Cardiac fibroblast (primary cell): ENCODE data around the gene SEZ6L2.
A peak's percentile ranks its signal among the peaks of the same experiment; 100 is the strongest.
"Not testable (repeated sequence)": the region's sequence is repeated elsewhere in the genome, so short reads cannot be mapped to it uniquely, and the experiment has no call there.

Source experiments
- DNase-seq, 2 donors: peaks; one replicate each; pipeline versions ENCODE4 v3.0.0 to v3.0.0-alpha.2; 2010; ENCODE audit warnings: low read depth in 2 of 2
- H3K4me3 ChIP-seq, 2 donors: replicated peaks in 1 of 2; 1 replicate in 1 of 2; 2 replicates in 1 of 2; pipeline ENCODE4 v1.5.1; 2011; ENCODE audit warnings: low read depth in 2 of 2, low read length in 2 of 2, mild to moderate bottlenecking in 2 of 2, moderate library complexity in 1 of 2
- TF ChIP-seq, protein P1 (sequence below): IDR thresholded peaks from one replicate; pipeline ENCODE4 v1.5.1; 2011; ENCODE audit warnings: low read depth, mild to moderate bottlenecking, low read length, inconsistent platforms

Gene SEZ6L2

DNA sequence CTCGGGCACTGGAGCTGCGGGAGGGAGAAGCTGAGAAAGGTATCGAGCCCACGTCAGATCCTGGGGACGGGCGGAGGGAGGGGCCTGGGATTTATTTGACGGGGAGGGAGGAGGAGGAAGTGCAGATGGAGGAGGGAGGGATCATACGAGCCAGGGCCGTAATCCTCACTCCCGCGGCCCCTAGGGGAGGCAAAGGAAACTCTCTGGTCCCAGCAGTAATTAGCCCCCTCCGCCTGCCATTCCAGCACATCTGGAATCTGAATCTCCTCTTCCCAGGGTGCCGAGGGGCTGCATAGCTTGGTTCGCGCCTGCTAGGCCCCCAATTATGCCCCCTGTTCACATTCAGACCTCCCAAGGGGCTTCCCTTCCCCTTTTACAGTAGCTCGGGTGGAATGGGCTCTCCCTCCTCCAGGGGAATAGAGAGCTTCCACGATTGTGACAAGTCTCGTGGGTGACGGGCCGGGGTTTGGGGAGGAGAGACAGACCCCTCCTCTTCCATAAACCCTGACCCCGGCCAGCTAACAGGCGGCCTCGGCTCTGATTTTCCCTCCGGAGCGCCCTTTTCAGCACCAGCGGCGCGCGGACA, at the start of gene SEZ6L2:
Gene SEZ6L2, minus strand, starts transcription at position 35 of the 586 bp plus-strand sequence. CDS start 531 bp downstream, outside the sequence.
- DNase-seq: peak; percentile 89 to 95
- TF ChIP-seq, protein P1, sequence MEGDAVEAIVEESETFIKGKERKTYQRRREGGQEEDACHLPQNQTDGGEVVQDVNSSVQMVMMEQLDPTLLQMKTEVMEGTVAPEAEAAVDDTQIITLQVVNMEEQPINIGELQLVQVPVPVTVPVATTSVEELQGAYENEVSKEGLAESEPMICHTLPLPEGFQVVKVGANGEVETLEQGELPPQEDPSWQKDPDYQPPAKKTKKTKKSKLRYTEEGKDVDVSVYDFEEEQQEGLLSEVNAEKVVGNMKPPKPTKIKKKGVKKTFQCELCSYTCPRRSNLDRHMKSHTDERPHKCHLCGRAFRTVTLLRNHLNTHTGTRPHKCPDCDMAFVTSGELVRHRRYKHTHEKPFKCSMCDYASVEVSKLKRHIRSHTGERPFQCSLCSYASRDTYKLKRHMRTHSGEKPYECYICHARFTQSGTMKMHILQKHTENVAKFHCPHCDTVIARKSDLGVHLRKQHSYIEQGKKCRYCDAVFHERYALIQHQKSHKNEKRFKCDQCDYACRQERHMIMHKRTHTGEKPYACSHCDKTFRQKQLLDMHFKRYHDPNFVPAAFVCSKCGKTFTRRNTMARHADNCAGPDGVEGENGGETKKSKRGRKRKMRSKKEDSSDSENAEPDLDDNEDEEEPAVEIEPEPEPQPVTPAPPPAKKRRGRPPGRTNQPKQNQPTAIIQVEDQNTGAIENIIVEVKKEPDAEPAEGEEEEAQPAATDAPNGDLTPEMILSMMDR: peak; percentile 33
- H3K4me3 ChIP-seq: peak within 1 kb of the TSS; percentile 63 to 67

DNA sequence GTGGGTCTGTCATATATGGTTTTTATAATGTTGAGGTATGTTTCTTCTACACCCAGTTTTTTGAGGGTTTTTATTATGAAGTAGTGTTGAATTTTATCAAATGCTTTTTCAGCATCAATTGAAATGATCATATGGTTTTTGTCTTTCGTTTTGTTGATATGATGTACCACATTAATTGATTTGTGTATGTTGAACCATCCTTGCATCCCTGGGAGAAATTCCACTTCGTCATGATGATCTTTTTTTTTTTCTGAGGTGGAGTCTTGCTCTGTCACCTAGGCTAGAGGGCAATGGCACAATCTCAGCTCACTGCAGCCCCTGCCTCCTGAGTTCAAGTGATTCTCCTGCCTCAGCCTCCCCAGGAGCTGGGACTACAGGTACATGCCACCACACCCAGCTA, 48.5 kb upstream of the SEZ6L2 start:
- TF ChIP-seq, protein P1: no peak
- no peak overlapping the region for H3K4me3 ChIP-seq
- DNase-seq: no peak

DNA sequence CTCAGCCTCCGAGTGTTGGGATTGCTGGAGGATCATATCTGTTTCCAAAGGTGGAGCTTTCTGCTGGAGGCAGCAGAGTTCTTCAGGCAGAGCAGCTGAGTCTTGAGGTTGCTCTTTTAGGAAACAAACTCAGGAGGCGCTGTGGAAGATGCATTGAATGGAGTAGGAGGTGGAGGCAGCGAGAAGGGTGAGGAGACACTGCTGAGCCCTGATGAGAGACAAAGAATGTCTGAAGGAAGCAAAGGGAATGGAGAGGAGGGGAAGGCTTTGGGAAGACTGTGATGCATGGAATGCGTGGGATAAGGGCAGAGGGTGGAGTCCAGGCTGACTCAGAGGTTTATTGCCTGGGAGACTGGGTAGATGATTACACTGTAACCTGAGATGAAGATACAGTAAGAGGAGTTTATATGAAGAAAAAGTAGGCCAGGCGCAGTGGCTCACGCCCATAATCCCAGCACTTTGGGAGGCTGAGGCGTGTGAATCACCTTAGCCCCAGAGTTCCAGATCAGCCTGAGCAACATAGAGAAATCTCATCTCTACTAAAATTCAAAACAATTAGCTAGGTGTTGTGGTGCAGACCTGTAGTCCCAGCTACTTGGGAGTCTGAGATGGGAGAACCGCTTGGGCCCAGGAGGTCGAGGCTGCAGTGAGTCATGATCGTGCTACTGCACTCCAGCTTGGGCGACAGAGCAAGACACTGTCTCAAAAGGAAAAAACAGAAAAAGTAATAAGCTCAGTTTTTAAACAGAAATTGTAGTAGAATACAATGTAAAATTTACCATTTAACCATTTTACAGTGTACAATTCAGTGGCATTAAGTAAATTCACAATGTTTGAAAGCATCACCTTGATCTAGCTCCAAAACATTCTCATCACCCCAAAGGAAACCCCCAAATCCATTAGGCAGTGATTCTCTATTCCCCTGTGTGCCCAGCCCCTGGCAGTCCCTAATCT, 44.8 kb upstream of the SEZ6L2 start:
- TF ChIP-seq, protein P1: peak; percentile 25
- peak; percentile 97 to 98 for DNase-seq
- no peak overlapping the region for H3K4me3 ChIP-seq

DNA sequence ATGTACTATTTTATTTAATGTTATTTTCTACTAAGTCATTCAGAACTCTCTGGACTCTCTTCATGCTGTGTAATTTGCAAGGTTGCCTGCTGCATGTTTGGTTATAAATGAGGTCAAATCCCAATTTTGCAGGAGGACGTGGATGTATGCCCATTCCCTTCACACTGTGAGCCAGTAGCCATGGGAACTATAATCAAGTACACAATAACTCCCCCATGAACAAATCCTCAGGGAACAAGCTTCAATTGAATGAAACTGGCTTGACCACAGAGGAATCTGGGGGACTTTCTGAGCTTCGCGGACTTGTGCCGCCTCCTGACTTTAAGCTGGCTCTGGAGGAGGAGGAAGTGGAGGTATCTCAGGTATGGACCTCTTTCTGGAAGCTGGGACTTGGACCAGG, 41.3 kb upstream of the SEZ6L2 start:
- TF ChIP-seq, protein P1: no peak
- DNase-seq: peak; percentile 35 to 53
- H3K4me3 ChIP-seq: no peak overlapping the region

DNA sequence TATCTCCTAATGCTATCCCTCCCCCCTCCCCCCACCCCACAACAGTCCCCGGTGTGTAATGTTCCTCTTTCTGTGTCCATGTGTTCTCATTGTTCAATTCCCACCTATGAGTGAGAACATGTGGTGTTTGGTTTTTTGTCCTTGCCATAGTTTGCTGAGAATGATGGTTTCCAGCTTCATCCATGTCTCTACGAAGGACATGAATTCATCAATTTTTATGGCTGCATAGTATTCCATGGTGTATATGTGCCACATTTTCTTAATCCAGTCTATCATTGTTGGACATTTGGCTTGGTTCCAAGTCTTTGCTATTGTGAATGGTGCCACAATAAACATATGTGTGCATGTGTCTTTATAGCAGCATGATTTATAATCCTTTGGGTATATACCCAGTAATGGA, 32.4 kb upstream of the SEZ6L2 start:
- not testable (repeated sequence) for DNase-seq, H3K4me3 ChIP-seq

DNA sequence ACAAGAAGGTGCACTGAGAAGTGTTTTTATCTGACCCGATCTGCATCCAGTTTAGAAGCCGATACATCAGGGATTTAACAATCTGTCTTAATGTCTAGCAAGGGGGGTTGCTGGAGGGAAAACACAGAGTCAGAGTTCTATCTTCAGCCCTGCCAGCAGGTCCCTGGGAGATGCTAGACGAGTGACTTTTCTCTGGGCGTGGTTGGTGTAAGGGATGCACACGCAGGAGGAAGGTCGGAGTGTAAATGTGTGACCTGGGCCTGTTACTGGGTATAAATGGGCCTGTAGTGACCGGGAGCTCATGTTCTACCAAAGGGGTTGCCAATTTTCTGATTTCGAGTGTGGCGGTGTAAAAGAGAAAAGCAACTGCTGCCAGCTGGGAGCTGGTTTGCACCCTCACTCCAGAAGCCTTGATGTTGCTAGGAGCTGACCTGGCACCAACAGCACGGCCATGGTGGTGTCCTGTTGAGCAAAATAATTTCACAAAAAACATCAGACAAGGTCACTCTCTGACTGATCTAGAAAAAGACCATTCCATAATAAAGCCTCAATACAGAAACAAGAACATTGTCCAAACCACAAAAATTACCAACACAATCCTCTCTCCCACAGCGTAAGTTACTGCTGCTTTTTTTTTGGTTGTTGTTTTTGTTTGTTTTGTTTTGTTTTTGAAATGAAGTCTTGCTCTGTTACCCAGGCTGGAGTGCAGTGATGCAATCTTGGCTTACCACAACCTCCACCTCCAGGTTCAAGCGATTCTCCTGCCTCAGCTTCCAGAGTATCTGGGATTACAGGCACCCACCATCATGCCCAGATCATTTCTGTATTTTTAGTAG, 27.9 kb upstream of the SEZ6L2 start:
- TF ChIP-seq, protein P1: no peak
- peak in 1 of 2 donors; percentile 16 for DNase-seq
- H3K4me3 ChIP-seq: peak overlapping the region in 1 of 2 donors; percentile 94

DNA sequence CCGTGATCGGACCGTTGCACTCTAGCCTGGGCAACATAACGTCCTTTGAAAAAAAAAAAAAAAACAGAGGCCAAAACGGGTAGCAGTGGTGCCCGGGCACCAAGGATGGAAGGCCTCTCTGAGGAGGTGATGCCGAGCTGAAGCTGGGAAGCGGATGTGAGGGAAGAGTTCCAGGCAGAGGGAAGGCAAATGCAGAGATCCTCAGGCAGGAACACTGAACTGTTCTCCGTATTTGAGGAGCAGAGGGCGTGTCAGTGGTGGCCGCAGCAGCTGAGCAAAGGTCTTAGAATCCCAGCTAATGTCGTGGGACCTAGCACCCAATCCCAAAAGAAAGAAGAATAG, 27.3 kb upstream of the SEZ6L2 start:
- TF ChIP-seq, protein P1: no peak

More for the DNA sequence above, 27.3 kb upstream of the SEZ6L2 start:
- peak overlapping the region; percentile 78 to 94 for H3K4me3 ChIP-seq
- no peak for DNase-seq
